ENCODE data around the gene DRC1.

DNA sequence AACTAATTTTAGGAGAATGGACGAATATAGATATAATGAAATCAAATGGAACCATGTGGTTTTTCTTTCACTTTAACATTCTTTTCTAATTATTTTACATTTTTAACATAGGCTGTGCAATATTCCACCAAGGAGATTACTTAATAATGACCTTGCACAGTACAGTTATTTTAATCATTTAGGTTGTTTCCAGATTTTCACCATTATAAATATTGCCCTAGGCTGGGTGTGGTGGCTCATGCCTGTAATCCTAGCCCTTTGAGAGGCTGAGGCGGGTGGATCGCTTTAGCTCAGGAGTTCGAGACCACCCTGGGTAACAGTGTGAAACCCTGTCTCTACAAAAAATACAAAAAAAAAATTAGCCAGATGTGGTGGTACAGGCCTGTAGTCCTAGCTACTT lies 14.5 kb upstream of the DRC1 start:
- no peak for TF ChIP-seq CTCF (conservative IDR thresholded peaks at IDR 0.05; ENCODE audit: low read depth, low read length)
- TF ChIP-seq RFX5 (IDR thresholded peaks at IDR 0.05; ENCODE audit: low read depth, low read length) = no peak
- no peak for TF ChIP-seq POLR2A (IDR thresholded peaks at IDR 0.05; ENCODE audit: low read depth, low read length)
